Activated CD4-positive, CD25-positive, alpha-beta regulatory T cell treated with anti-CD3 and anti-CD28 coated beads, Interleukin-2, amount 50 U/mL, for 24 hours (primary cell): ENCODE data around the gene KIF26B.

Experiments
- ATAC-seq, 2 donors: fragments of 150-1000 bp; cut with Tn5 transposase; one replicate each; pipeline ENCODE4 v1.10.0; 2021; ENCODE audit warnings: mild to moderate bottlenecking in 1 of 2, moderate library complexity in 1 of 2

Gene KIF26B

DNA sequence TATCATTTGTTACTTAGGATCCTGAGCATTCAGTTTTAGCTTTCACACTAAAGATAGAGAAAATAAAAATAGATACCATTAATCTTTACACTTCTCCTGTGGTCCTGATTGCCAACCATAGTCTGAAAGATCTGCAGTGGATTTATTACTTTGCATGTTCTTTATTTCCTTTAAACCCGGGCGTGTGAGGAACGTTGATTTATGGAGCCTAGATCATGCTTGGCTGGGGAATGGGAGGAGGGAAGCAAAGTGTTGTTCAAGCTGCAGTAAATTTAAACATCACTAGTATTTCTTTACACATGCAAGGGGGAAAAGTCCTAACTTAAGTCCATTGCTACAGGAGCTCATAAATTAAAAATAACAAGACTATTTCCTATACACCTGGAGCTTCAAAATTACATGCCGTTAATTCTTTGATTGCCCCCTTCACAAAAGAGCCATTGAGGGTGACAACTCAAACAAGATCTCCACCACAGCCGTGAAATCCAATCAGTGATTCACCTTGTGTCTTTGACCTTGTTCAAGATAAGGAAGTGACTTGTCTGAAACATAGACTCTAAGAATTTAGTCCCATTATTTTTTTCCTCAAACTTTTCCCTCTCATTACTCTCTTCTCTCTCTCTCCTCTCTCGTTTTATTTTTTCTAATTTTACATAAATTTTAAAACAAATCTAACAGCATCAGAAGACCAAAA, 282.7 kb downstream of the KIF26B start:
- no peak for ATAC-seq

- ATAC-seq = no peak
Measured at GRCh38 chr1:245440922-245441321, 286.1 kb downstream of the KIF26B start.

GRCh38 chr1:245441689-245442088, 286.9 kb downstream of the KIF26B start:
- ATAC-seq = no peak

DNA sequence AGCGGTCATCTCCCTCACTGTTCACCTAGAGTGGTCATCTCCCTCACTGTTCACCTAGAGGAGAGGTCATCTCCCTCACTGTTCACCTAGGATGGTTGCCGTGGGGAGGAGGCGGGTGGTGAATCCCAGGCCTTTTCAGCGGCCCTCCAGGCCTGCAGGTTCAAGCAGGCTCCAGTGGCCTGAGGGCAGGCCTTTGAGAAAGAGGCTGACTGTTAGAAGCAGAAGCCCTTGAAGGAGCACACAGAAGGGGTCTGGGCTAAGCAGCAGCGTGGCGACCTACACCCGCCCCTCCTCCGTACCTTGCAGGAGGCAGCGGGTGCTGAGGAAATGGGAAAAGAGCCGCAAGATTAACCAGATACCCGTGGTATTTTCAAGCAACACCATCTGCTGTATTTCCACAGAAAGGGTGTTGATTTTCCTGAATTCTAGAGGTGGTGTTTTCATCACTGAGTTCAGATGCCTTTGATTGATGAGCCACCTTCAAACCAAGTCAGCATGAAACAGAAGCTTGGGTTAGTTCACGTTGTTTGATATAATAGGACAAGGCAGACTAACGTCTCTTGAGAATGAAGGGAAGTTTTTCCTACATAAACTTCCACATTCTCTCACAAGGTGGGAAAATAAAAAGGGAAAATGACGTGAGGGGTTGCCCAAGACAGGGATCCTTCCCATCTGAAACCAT, 289.5 kb downstream of the KIF26B start:
- no peak for ATAC-seq

- no peak for ATAC-seq
Measured at GRCh38 chr1:245444945-245445344, 290.2 kb downstream of the KIF26B start.

DNA sequence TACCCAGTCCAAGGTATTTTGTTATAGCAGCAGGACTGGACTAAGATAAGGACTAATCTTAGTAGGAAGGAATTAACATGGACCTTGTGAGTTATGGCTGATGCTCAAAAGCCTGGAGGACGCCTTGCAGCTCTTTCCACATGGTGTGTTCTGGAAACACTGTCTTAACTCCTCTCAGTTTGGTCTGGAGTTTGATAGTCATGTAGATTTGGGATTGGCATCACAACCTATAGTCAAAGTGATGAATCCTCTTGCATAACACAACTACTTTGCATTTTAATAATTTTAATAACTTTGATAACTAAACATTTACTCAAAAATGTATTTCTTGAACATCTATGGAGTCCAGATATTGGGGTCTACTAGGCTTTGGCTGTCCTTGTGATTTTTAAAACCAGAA, 293.7 kb downstream of the KIF26B start:
- ATAC-seq = no peak

DNA sequence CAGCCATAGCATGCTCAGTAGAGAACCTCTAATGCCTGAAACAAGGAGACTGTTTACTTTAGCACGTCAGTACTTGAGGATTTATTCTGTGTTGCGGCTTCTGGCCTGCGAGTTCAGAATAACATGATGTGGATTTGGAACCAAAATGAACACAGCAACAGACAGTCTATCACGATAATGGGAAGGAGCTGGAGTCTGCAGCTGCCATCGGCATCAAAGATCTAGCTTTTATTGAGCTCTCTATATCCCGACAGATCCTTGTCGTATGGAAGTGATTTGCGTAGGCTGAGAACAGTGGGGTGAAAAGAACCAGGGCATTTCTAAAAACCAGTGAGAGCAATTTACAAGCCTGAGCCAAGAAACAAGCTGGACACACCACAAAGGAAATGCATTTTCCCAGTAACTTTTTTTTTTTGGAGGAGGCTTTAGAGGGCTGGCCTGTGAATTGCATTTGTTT, 294.2 kb downstream of the KIF26B start:
- ATAC-seq = no peak

DNA sequence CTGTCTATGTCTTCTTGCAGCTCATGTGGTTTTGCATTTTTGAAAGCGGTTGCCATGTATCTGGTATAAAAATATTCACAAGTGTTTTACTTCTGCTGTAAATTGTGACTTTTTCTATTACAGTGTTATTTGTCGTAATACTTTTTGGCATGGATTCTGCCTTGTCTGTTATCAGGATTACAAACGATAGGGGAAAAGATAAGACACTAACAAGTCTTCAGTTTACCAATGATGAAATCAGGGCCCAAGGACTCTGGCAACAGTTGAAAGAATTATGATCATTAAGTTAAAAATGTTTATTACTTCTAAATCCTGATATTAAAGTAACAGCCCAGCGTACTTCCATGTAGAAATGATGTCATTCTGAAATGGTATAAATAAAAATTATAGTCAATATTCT, 298.8 kb downstream of the KIF26B start:
- no peak for ATAC-seq

- no peak for ATAC-seq
Measured at GRCh38 chr1:245454051-245454450, 299.3 kb downstream of the KIF26B start.

DNA sequence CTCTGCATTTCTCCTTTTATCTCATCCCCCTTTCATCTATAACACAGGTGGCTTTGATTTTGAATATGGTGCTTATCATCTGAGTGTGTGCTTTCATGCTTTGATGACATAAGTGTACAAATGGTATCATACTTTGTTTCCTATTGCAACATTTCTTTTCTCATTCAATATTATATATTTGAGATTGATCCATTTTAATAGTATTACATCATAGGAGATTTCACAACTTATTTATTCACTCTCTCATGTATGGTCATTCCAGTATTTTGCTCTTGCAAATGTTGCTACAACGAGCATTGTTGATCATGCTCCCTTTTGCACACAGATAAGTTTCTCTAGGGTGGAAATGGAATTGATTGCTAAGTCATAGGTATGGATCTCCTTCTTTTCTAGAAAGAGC, 302.8 kb downstream of the KIF26B start:
- no peak for ATAC-seq

- no peak for ATAC-seq
Measured at GRCh38 chr1:245458234-245458633, 303.4 kb downstream of the KIF26B start.

DNA sequence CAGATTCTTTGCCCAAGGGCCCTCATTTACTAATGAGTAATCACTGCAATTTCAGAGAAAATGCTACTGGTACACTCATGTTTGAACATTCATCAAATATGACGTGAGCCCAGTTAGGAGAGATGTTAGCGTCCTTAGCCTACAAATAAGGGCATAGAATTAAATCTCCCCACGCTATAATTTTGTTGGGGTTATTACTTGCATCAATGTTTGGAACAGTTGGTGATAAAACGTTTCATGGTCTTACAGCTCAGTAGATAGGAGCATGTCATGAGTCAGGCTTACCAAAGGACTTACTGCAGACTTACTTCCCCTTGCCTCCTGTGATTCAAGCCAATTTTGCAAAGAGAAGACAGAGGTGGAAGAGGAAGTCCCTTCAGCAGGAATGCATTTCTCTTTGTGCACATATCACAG, 304.0 kb downstream of the KIF26B start:
- no peak for ATAC-seq

- ATAC-seq = no peak
Measured at GRCh38 chr1:245459621-245460020, 304.8 kb downstream of the KIF26B start.

- no peak for ATAC-seq
Measured at GRCh38 chr1:245461681-245462080, 306.9 kb downstream of the KIF26B start.

DNA sequence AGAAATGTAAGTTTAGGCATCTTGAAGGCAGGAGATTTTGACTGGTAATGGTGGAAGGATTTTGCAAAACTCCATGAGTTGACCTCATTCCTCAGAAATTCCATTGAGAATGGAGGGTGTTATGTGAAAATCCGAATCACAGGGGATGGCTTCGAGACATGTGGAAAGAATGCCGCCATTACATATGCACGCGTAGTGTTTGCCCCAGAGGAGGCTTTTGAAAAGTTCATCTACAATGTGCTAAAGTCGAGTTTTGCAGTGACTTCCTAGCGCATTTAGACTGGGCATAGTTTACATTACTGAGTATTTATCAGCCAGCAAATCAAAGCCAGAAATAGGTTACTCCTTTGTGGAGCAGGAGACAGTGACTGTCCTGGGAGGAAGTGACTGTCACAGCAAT, 307.4 kb downstream of the KIF26B start:
- ATAC-seq = no peak

DNA sequence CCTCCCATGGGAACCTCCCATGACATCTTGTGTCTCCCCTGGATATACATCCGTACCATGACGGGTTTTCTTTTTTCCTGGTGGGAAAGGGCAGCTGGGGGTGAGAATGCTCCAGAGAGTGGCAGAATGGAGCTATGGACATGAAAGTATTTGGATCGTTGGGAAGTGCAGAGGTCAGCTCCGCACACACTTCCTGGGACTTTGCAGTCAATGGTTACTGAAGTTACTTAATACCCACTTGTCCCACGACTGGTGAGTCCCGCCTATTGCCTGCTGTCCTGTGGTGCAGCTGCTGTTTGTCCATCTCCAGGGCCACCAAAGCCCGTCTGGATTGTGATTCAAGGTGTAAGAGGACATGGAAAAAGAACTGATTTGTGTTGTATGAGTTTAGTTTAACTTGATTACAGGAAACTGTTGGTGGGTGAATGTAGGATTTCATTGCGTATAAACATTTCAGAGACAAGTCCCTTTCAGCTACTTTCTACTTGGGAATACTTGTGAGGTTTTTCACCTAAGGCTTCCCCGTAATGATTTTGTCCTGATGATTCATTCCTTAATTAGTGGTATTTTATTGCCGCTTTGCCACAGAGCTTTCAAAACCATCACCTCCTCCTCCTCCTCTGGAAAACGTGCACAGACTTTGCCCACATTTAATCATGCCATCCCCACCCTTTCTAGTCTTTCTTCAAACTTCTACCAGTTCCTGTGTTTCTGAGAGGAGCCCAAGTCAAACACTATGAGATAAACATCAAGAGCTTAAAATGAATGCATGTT, 308.8 kb downstream of the KIF26B start:
- no peak for ATAC-seq

- ATAC-seq = no peak
Measured at GRCh38 chr1:245464290-245464689, 309.5 kb downstream of the KIF26B start.

- no peak for ATAC-seq
Measured at GRCh38 chr1:245465666-245466065, 310.9 kb downstream of the KIF26B start.

GRCh38 chr1:245466261-245466660, 311.5 kb downstream of the KIF26B start:
- no peak for ATAC-seq

GRCh38 chr1:245467804-245468203, 313.0 kb downstream of the KIF26B start:
- ATAC-seq = no peak

- ATAC-seq = no peak
Measured at GRCh38 chr1:245469006-245469405, 314.2 kb downstream of the KIF26B start.

- no peak for ATAC-seq
Measured at GRCh38 chr1:245469734-245470133, 314.9 kb downstream of the KIF26B start.

- no peak for ATAC-seq
Measured at GRCh38 chr1:245475126-245475525, 320.3 kb downstream of the KIF26B start.
